Esophagus squamous epithelium (tissue), 5 donors: ENCODE results near the gene PRAC1. TPM values are rescaled to one million over a fixed set of nuclear protein-coding genes. Genes with fewer than 3 reads are reported as not detected.
A peak's percentile ranks its signal among the peaks of the same experiment; 100 is the strongest.

Experiments
- DNase-seq: peaks from one replicate; lab custom pipeline; 2025; lab: John Stamatoyannopoulos, UW
- H3K27ac ChIP-seq, 4 donors: fragments of 200-600 bp; sonication (generic); one replicate each; pipeline ENCODE4 v1.5.1; 2016 to 2019; ENCODE audit warnings: mild to moderate bottlenecking in 1 of 4
- H3K27me3 ChIP-seq, 4 donors: fragments of 200-600 bp; sonication (generic); 1 replicate in 3 of 4; 2 replicates in 1 of 4; pipeline versions ENCODE4 v1.5.1 to v1.6.0; 2017 to 2021; ENCODE audit warnings: antibody characterized with exemption in 1 of 4
- H3K36me3 ChIP-seq, 3 donors: fragments of 200-600 bp; sonication (generic); one replicate each; pipeline ENCODE4 v1.5.1; 2016 to 2019
- H3K4me1 ChIP-seq, 3 donors: fragments of 200-600 bp; sonication (generic); one replicate each; pipeline ENCODE4 v1.5.1; 2017 to 2019
- H3K4me3 ChIP-seq, 4 donors: fragments of 200-600 bp; sonication (generic); 1 replicate in 3 of 4; 2 replicates in 1 of 4; pipeline ENCODE4 v1.5.1; 2016 to 2019; ENCODE audit warnings: mild to moderate bottlenecking in 2 of 4, moderate library complexity in 1 of 4
- H3K9me3 ChIP-seq, 3 donors: fragments of 200-600 bp; sonication (generic); one replicate each; pipeline ENCODE4 v1.5.1; 2016 to 2019
- POLR2A ChIP-seq, 4 donors: fragments of 450-650 bp; IDR thresholded peaks; one replicate each; pipeline ENCODE4 v1.6.1; 2017; ENCODE audit warnings: antibody characterized with exemption in 4 of 4, mild to moderate bottlenecking in 4 of 4, moderate library complexity in 3 of 4
- WGBS, 2 donors: methylation state at CpG; one replicate each; pipeline ENCODE4 v1.1.5; 2018; 5-methylcytosine and 5-hydroxymethylcytosine counted together
- intact Hi-C: fragments of 100-400 bp; cut with DNase I; formaldehyde crosslinking; loops from one replicate; pipeline ENCODE4 v1.15.0; 2022
- total RNA-seq, 4 donors: library from RNA; depleted of rRNA; stranded (reverse); fragments of >200 nt; gene quantifications; one replicate each; pipeline ENCODE4 v1.1.0, GENCODE V29; 2016
- TF ChIP-seq, protein P1 (sequence below), 6 experiments: fragments of 450-650 bp in 4 of 6; fragments of 200-600 bp in 2 of 6; sonication (generic) in 2 of 6; IDR thresholded peaks; one replicate each; pipeline ENCODE4 v1.5.1; 2016 to 2019; ENCODE audit warnings: antibody characterized with exemption in 6 of 6, mild to moderate bottlenecking in 4 of 6, moderate library complexity in 4 of 6
- donor health status: DM: yes; HTN: yes; CAD: no.

PRAC1 gene
- total RNA-seq, 4 donors from 2014 or later, result not detected

DNA sequence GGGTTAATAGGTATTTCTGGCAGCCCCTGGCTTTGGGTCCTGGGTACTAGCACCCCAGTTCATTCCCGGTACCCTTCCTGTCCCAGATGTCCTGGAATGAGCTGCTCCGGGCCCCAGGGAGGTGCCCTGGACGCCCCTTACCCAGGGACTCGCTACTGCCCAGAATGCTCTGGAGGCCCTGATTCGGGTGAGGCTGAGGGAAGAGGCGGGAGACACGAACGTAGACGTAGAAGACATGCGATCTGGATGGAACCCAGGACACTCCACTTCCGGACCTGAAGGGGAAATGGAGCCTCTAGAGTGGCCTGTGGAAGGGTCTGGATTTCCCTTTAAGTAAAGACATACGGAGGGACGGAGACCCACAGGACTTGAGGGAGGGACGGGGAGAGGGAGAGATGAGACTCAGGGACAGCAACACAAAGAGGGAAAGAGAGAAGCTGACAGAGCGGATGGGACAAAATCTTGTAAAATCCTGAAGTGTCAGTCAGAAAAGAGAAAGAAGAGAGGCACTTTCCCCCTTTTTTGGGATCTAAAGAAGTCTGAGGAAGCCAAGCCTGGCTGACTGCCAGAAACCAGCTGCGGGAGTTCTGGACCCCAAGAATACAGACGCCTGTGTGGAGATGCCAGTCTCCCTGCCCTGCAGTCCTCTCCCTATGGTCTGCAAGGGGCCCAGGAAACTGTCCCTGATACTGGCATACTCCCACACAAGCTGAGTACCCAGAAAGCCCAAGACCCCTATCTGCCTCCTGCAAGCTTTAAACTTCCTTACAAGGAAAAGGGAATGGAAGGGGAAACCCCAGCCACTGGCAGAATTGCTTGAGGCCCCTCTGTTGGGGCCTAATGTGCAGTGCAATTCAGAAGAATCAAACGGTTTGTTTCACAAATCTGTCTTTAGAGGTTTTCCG is 7.3 kb upstream of the PRAC1 start:
- TF ChIP-seq, protein P1, sequence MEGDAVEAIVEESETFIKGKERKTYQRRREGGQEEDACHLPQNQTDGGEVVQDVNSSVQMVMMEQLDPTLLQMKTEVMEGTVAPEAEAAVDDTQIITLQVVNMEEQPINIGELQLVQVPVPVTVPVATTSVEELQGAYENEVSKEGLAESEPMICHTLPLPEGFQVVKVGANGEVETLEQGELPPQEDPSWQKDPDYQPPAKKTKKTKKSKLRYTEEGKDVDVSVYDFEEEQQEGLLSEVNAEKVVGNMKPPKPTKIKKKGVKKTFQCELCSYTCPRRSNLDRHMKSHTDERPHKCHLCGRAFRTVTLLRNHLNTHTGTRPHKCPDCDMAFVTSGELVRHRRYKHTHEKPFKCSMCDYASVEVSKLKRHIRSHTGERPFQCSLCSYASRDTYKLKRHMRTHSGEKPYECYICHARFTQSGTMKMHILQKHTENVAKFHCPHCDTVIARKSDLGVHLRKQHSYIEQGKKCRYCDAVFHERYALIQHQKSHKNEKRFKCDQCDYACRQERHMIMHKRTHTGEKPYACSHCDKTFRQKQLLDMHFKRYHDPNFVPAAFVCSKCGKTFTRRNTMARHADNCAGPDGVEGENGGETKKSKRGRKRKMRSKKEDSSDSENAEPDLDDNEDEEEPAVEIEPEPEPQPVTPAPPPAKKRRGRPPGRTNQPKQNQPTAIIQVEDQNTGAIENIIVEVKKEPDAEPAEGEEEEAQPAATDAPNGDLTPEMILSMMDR (IDR thresholded peaks at IDR 0.05), result no peak
- TF ChIP-seq POLR2A (IDR thresholded peaks at IDR 0.05), result no peak
- H3K9me3 ChIP-seq, result no peaks in the 10 kb centered on the region
- 12 to 18% methylated on average over 14 of the region's 19 CpGs for WGBS, 2 donors
- no peak overlapping the region for H3K27ac ChIP-seq
- no peak for DNase-seq
- intact Hi-C loops, result loop anchor here (5.0 kb wide), 1 partner anchor 63 kb away; no protein-coding TSS in a partner anchor
- H3K27me3 ChIP-seq, result peaks cover 61 to 100% (median 79%) of the 10 kb centered on the region in 4 donors
- H3K36me3 ChIP-seq, result no peaks in the 10 kb centered on the region
- no peak overlapping the region for H3K4me3 ChIP-seq
- peaks cover 3 to 35% (median 18%) of the 10 kb centered on the region in 3 donors for H3K4me1 ChIP-seq

DNA sequence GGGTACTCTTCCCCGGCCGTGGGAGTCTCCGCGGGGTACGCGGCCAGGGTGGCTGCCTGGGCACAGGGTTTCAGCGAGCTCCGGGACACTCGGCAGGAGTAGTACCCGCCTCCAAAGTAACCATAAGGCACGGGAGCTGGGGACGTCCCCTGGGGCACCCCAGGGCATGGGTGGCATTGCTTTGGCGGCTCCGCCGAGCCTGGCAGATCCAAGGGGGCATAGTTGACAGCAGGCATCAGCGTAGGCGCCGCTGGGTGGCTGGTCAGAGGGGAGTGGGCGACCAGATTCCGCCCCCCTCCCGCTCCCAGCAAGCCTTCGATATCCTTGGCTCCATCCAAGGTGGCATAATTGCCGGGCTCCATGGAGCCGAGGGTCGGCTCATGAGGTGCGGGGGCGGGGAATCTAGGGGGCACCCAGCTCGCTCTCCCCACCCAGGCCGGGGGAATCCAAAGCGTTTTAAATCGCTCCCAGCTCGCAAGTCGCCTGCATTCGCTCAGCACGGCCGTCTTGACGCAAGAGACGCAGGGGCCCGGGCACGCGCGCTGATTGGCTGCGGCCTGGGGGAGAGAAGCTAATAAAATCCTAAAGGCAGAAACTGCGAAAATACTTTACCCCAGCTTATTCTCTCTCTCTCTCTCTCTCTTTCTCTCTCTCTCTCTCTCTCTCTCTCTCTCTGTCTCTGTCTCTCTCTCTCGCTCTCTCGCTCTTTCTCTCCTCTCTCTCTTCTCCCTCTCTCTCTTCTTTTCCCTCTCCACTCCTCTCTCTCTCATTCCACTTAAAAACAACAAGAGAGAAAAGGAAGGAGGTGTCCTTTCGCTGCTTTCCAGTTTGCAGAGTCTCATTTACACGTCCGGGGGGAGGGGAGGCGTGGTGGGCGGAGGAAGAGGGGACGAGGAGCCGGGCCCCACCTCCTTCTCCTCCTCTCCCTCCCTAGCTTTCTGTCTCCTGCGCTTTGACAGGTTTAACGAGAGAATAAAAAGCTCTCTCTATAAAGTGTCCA is 6.2 kb upstream of the PRAC1 start, which contains the start of gene HOXB13:
TSS of gene HOXB13 (minus strand) at position 519 of the 1,000 bp plus-strand sequence. CDS start at position 362, 157 bp downstream.
- Histone ChIP-seq H3K4me3 (peak within 1 kb of the TSS in 2 of 4 donors; percentile 15 to 45), H3K4me1 (peaks cover 7 to 45% (median 27%) of the 10 kb centered on the region in 3 donors), H3K27me3 (peaks cover 63 to 100% (median 78%) of the 10 kb centered on the region in 4 donors), H3K27ac (no peak within 1 kb of the TSS), H3K36me3 (no peaks in the 10 kb centered on the region), H3K9me3 (no peaks in the 10 kb centered on the region)
- intact Hi-C loops, result loop anchor here (5.0 kb wide), 1 partner anchor 64 kb away; no protein-coding TSS in a partner anchor
- 7 to 12% methylated on average over 18 to 27 of the region's 55 CpGs for WGBS, 2 donors
- TF ChIP-seq, protein P1 (IDR thresholded peaks at IDR 0.05), result no peak
- no peak for TF ChIP-seq POLR2A (IDR thresholded peaks at IDR 0.05)
- no peak for DNase-seq

DNA sequence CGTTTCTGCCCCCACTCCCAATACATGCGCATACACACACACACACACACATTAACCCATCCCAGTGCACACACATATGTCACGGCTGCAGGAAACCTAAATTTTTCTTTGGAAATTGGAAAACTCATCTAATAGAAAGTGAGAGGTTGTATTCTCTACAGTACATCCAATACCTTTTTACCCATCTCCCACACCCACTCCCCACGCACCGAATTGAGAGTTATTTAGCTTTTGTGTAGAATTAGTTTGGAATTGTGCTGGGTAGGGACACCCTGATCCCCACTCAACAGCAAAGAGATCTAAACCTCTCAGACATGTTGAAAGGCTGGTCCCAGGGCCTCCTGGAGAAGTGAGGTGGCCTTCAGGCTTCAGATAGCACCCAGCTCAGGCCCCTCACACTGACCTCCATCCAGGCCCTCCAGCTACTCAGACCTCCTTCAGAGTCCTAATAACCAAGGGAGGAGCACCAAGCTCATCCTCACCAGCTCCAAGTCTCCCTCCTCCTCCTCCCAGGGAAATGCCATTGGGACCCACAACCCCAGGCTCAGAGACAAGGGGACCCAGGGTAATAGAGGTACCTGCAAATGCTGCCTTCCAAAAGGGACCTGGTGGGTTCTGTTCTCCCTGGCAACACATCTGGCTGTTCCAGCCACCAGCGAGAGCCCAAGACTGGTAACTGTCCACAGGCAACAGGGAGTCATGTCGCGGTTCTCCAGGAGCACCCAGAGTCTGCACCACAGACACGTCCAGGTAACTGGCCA is 5.3 kb upstream of the PRAC1 start:
- H3K4me1 ChIP-seq, result peaks cover 7 to 45% (median 33%) of the 10 kb centered on the region in 3 donors
- H3K36me3 ChIP-seq, result no peaks in the 10 kb centered on the region
- no peak for DNase-seq
- no peak overlapping the region for H3K27ac ChIP-seq
- H3K4me3 ChIP-seq, result no peak overlapping the region
- intact Hi-C loops, result loop anchor here (5.0 kb wide), 1 partner anchor 65 kb away; no protein-coding TSS in a partner anchor
- H3K9me3 ChIP-seq, result no peaks in the 10 kb centered on the region
- peaks cover 65 to 100% (median 83%) of the 10 kb centered on the region in 4 donors for H3K27me3 ChIP-seq
- TF ChIP-seq POLR2A (IDR thresholded peaks at IDR 0.05), result no peak
- TF ChIP-seq, protein P1 (IDR thresholded peaks at IDR 0.05), result no peak
- 50 to 53% methylated on average over 5 of the region's 9 CpGs for WGBS, 2 donors

DNA sequence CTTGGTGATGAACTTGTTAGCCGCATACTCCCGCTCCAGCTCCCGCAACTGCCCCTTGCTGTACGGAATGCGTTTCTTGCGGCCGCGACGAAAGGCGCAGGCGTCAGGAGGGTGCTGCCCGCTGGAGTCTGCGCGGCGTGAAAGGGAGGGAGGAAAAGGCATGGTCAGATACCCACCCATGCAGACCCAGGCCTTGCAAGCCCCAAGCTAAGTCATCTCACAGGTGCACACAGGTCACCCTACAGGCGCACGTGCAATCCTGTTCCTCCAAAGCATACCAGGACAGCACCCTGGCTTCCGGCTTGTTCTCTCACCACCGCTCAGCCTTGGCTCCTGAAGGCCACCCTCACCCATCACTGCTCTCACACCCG is 4.6 kb upstream of the PRAC1 start:
- no peak overlapping the region for H3K27ac ChIP-seq
- peaks cover 7 to 46% (median 33%) of the 10 kb centered on the region in 3 donors for H3K4me1 ChIP-seq
- TF ChIP-seq POLR2A (IDR thresholded peaks at IDR 0.05), result no peak
- TF ChIP-seq, protein P1 (IDR thresholded peaks at IDR 0.05), result no peak
- no peaks in the 10 kb centered on the region for H3K36me3 ChIP-seq
- intact Hi-C loops, result loop anchor here (5.0 kb wide), 1 partner anchor 65 kb away; no protein-coding TSS in a partner anchor
- DNase-seq, result no peak
- no peak overlapping the region for H3K4me3 ChIP-seq
- no peaks in the 10 kb centered on the region for H3K9me3 ChIP-seq
- 13 to 23% methylated on average over 5 to 7 of the region's 20 CpGs for WGBS, 2 donors
- H3K27me3 ChIP-seq, result peaks cover 70 to 100% (median 87%) of the 10 kb centered on the region in 4 donors
